Mesenchymal stem cell (in vitro differentiated cells and primary cell): Measurements from ENCODE around the gene WWOX.

Experiments
- DNase-seq: peaks from one replicate; pipeline ENCODE4 v3.0.0-alpha.2; 2013
- H2AFZ ChIP-seq: one replicate; pipeline ENCODE4 v1.6.1; 2013; ENCODE audit warnings: low read depth, mild to moderate bottlenecking, control low read depth, inconsistent platforms, low read length, moderate library complexity
- H2AK5ac ChIP-seq: 2 replicates; pipeline ENCODE4 v1.6.1; 2013; ENCODE audit warnings: low read length, moderate library complexity, mild to moderate bottlenecking, inconsistent platforms; ENCODE audit not compliant: severe bottlenecking
- H2BK120ac ChIP-seq: one replicate; pipeline ENCODE4 v1.6.1; 2013; ENCODE audit warnings: low read depth, mild to moderate bottlenecking, inconsistent platforms, low read length, moderate library complexity
- H2BK12ac ChIP-seq, 2 experiments: one replicate each; pipeline ENCODE4 v1.6.1; 2013; ENCODE audit warnings: inconsistent platforms in 2 of 2, low read length in 2 of 2, mild to moderate bottlenecking in 2 of 2, moderate library complexity in 2 of 2, control low read depth in 1 of 2
- H2BK15ac ChIP-seq: one replicate; pipeline ENCODE4 v1.6.1; 2013; ENCODE audit warnings: mild to moderate bottlenecking, low read depth, inconsistent platforms; ENCODE audit not compliant: poor library complexity, severe bottlenecking
- H2BK5ac ChIP-seq: 2 replicates; pipeline ENCODE4 v1.6.1; 2013; ENCODE audit warnings: low read depth, mild to moderate bottlenecking, low read length, control low read depth, inconsistent platforms; ENCODE audit not compliant: poor library complexity, severe bottlenecking
- H3K14ac ChIP-seq, 2 experiments: one replicate each; pipeline ENCODE4 v1.6.1; 2013; ENCODE audit warnings: inconsistent platforms in 2 of 2, low read length in 2 of 2, control low read depth in 1 of 2, mild to moderate bottlenecking in 1 of 2, moderate library complexity in 1 of 2
- H3K18ac ChIP-seq, 2 experiments: one replicate each; pipeline ENCODE4 v1.6.1; 2013; ENCODE audit warnings: inconsistent platforms in 2 of 2, low read length in 2 of 2, control low read depth in 1 of 2, low read depth in 1 of 2, mild to moderate bottlenecking in 1 of 2
- H3K23ac ChIP-seq, 2 experiments: one replicate each; pipeline ENCODE4 v1.6.1; 2013; ENCODE audit warnings: inconsistent platforms in 2 of 2, low read length in 2 of 2, mild to moderate bottlenecking in 2 of 2, moderate library complexity in 2 of 2, control low read depth in 1 of 2
- H3K27ac ChIP-seq: 2 replicates; pipeline ENCODE4 v1.5.1; 2013; ENCODE audit warnings: mild to moderate bottlenecking, moderate library complexity, low read length, control low read depth, inconsistent platforms; ENCODE audit not compliant: poor library complexity, severe bottlenecking
- H3K27me3 ChIP-seq, 2 experiments: 2 replicates each; pipeline versions ENCODE4 v1.6.1 to v1.7.0; 2013; ENCODE audit warnings: low read length in 2 of 2, mild to moderate bottlenecking in 2 of 2, moderate library complexity in 2 of 2, control low read depth in 1 of 2, inconsistent platforms in 1 of 2; ENCODE audit not compliant: control insufficient read depth in 1 of 2, insufficient read depth in 1 of 2
- H3K36me3 ChIP-seq, 2 experiments: 2 replicates each; pipeline versions ENCODE4 v1.6.1 to v1.7.0; 2013; ENCODE audit warnings: low read length in 2 of 2, control low read depth in 1 of 2, inconsistent platforms in 1 of 2, low read depth in 1 of 2, mild to moderate bottlenecking in 1 of 2; ENCODE audit not compliant: insufficient read depth in 2 of 2, control insufficient read depth in 1 of 2
- H3K4ac ChIP-seq, 2 experiments: one replicate each; pipeline ENCODE4 v1.6.1; 2013; ENCODE audit warnings: inconsistent platforms in 2 of 2, low read length in 2 of 2, mild to moderate bottlenecking in 2 of 2, moderate library complexity in 2 of 2, control low read depth in 1 of 2, low read depth in 1 of 2
- H3K4me1 ChIP-seq: 2 replicates; pipeline ENCODE4 v1.6.1; 2013; ENCODE audit warnings: low read depth, low read length, control low read depth; ENCODE audit not compliant: control insufficient read depth, insufficient read depth
- H3K4me2 ChIP-seq: 2 replicates; pipeline ENCODE4 v1.6.1; 2013; ENCODE audit warnings: low read length, mild to moderate bottlenecking, inconsistent platforms; ENCODE audit not compliant: poor library complexity, severe bottlenecking
- H3K4me3 ChIP-seq, 2 experiments: 2 replicates each; pipeline versions ENCODE4 v1.5.1 to v1.7.0; 2013; ENCODE audit warnings: low read length in 2 of 2, mild to moderate bottlenecking in 2 of 2, control low read depth in 1 of 2, low read depth in 1 of 2; ENCODE audit not compliant: insufficient read depth in 1 of 2
- H3K79me1 ChIP-seq: replicated peaks from 2 replicates; pipeline ENCODE4 v1.6.1; 2013; ENCODE audit warnings: mild to moderate bottlenecking, control low read depth, low read length, inconsistent platforms; ENCODE audit not compliant: poor library complexity, severe bottlenecking
- H3K9ac ChIP-seq: 2 replicates; pipeline ENCODE4 v1.7.0; 2013; ENCODE audit warnings: mild to moderate bottlenecking, low read length, moderate library complexity
- H3K9me3 ChIP-seq: 2 replicates; pipeline ENCODE4 v1.7.0; 2013; ENCODE audit warnings: mild to moderate bottlenecking, low read length; ENCODE audit not compliant: control insufficient read depth
- H4K8ac ChIP-seq: one replicate; pipeline ENCODE4 v1.6.1; 2013; ENCODE audit warnings: inconsistent platforms, mild to moderate bottlenecking, low read length, moderate library complexity
- H4K91ac ChIP-seq: one replicate; pipeline ENCODE4 v1.6.1; 2013; ENCODE audit warnings: mild to moderate bottlenecking, low read length, inconsistent platforms
- WGBS: methylation state at CpG from one replicate; pipeline ENCODE4 v1.1.7; 2013; ENCODE audit warnings: mixed read lengths; 5-methylcytosine and 5-hydroxymethylcytosine counted together

The WWOX gene

DNA sequence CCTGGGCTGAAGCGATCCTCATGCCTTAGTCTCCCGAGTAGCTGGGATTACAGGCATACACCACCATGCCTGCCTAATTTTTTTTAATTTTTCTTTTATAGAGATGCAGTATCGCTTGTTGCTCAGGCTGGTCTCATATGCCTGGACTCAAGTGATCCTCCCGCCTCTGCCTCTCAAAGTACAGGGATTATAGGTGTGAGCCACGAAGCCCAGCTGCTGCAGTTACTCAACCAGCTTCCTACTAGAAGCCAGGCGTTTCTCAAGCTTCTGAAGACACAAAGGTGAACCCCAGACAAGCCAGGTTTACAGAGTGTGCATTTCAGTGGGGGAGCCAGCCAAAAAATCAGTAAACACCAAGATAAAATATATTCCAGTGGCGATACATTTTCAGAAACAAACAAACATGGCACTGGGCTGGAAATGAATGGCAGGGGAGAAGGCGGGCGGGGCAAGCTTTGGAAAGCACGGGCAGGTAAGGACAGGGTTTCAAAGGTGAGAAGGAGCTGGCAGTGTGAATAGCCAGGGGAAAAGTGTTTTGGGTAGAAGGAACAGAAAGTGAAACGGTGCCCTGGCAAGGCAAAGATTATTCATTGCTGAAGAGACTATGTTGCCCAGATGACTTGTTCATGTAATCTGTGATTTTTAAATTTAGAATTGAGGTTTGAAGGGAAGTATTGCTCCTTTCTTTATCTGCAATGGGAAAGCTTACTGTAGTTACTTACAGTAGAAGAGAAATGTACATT lies 471.1 kb downstream of the WWOX start:
- no peak overlapping the region for H3K23ac ChIP-seq
- H2BK120ac ChIP-seq, result no peak overlapping the region
- no peak overlapping the region for H4K8ac ChIP-seq
- no peak overlapping the region for H3K14ac ChIP-seq
- no peak overlapping the region for H3K4me2 ChIP-seq
- no peaks in the 10 kb centered on the region for H3K27me3 ChIP-seq
- no peaks in the 10 kb centered on the region for H3K4me1 ChIP-seq
- no peak overlapping the region for H2AFZ ChIP-seq
- no peaks in the 10 kb centered on the region for H3K36me3 ChIP-seq
- no peak overlapping the region for H4K91ac ChIP-seq
- H2BK12ac ChIP-seq, result no peak overlapping the region
- no peak for DNase-seq
- no peak overlapping the region for H2BK15ac ChIP-seq
- no peaks in the 10 kb centered on the region for H3K79me1 ChIP-seq
- no peak overlapping the region for H3K27ac ChIP-seq
- 93% methylated on average over 11 of the region's 11 CpGs for WGBS
- H2BK5ac ChIP-seq, result no peak overlapping the region
- no peak overlapping the region for H3K4ac ChIP-seq
- peaks cover 8% of the 10 kb centered on the region for H3K9me3 ChIP-seq
- H3K9ac ChIP-seq, result no peak overlapping the region
- no peak overlapping the region for H2AK5ac ChIP-seq
- H3K4me3 ChIP-seq, result no peak overlapping the region
- H3K18ac ChIP-seq, result no peak overlapping the region

- Histone ChIP-seq H3K79me1 (no peaks in the 10 kb centered on the region), H3K27ac (no peak overlapping the region), H3K4ac (no peak overlapping the region), H3K9me3 (peaks cover 8% of the 10 kb centered on the region), H3K27me3 (no peaks in the 10 kb centered on the region), H3K18ac (no peak overlapping the region), H4K8ac (no peak overlapping the region), H3K14ac (no peak overlapping the region), H2BK5ac (no peak overlapping the region), H2AK5ac (no peak overlapping the region), H4K91ac (no peak overlapping the region), H3K4me3 (no peak overlapping the region), H2BK12ac (no peak overlapping the region), H3K4me1 (no peaks in the 10 kb centered on the region), H2BK120ac (no peak overlapping the region), H2BK15ac (no peak overlapping the region), H2AFZ (no peak overlapping the region), H3K9ac (no peak overlapping the region), H3K23ac (no peak overlapping the region), H3K4me2 (no peak overlapping the region), H3K36me3 (no peaks in the 10 kb centered on the region)
- DNase-seq, result no peak
- 93% methylated on average over 6 of the region's 8 CpGs for WGBS
These were observed 472.0 kb downstream of the WWOX start for GRCh38 chr16:78571434-78571833.

DNA sequence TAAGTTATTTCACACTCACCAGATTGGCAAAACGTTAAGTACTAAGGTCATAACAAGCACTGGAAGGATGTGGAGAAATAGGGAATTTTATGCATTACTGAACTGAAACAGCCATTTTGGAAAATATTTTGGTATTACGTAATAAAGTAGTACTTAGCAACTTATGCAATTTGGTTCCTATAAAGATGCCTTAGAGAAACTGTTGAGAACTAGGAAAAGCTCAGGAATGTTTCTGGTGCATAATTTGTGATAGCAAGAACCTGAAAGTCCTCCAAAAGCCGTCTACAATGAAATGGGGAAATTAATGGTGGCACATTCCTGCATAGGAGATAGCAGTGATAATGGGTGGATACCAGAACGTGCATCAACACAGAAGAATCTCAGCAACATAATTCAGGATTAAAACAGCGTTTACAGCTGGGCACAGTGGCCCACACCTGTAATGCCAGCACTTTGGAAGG lies 472.5 kb downstream of the WWOX start:
- Histone ChIP-seq H2BK120ac (no peak overlapping the region), H3K9ac (no peak overlapping the region), H3K36me3 (no peaks in the 10 kb centered on the region), H3K4me2 (no peak overlapping the region), H3K4me1 (no peaks in the 10 kb centered on the region), H3K27ac (no peak overlapping the region), H3K14ac (no peak overlapping the region), H3K18ac (no peak overlapping the region), H4K91ac (no peak overlapping the region), H2AK5ac (no peak overlapping the region), H3K27me3 (no peaks in the 10 kb centered on the region), H2BK12ac (no peak overlapping the region), H4K8ac (no peak overlapping the region), H2BK5ac (no peak overlapping the region), H3K23ac (no peak overlapping the region), H3K4me3 (no peak overlapping the region), H2AFZ (no peak overlapping the region), H3K4ac (no peak overlapping the region), H3K9me3 (peaks cover 8% of the 10 kb centered on the region), H2BK15ac (no peak overlapping the region), H3K79me1 (no peaks in the 10 kb centered on the region)
- DNase-seq, result peak; percentile 21
- 86% methylated on average over 5 of the region's 5 CpGs for WGBS

- H3K4me1 ChIP-seq, result no peaks in the 10 kb centered on the region
- no peak overlapping the region for H3K4me2 ChIP-seq
- peaks cover 8% of the 10 kb centered on the region for H3K9me3 ChIP-seq
- H2BK5ac ChIP-seq, result no peak overlapping the region
- no peak overlapping the region for H3K18ac ChIP-seq
- H2BK12ac ChIP-seq, result no peak overlapping the region
- no peak overlapping the region for H2BK15ac ChIP-seq
- no peaks in the 10 kb centered on the region for H3K27me3 ChIP-seq
- no peak overlapping the region for H4K91ac ChIP-seq
- WGBS, result 100% methylated on average over 1 of the region's 2 CpGs
- H2BK120ac ChIP-seq, result no peak overlapping the region
- H3K14ac ChIP-seq, result no peak overlapping the region
- H3K9ac ChIP-seq, result no peak overlapping the region
- H4K8ac ChIP-seq, result no peak overlapping the region
- no peaks in the 10 kb centered on the region for H3K79me1 ChIP-seq
- H2AFZ ChIP-seq, result no peak overlapping the region
- DNase-seq, result no peak
- H3K36me3 ChIP-seq, result no peaks in the 10 kb centered on the region
- no peak overlapping the region for H3K27ac ChIP-seq
- no peak overlapping the region for H3K4ac ChIP-seq
- H3K23ac ChIP-seq, result no peak overlapping the region
- H3K4me3 ChIP-seq, result no peak overlapping the region
- no peak overlapping the region for H2AK5ac ChIP-seq
These were observed 475.1 kb downstream of the WWOX start for GRCh38 chr16:78574571-78574970.
